Neural cell (in vitro differentiated cells): ENCODE data around the gene VAV3.

Experiments
- CTCF ChIP-seq: fragments of 450-650 bp; IDR thresholded peaks from 2 replicates; pipeline ENCODE4 v1.5.1; 2014; ENCODE audit warnings: antibody characterized with exemption, mild to moderate bottlenecking, moderate library complexity; ENCODE audit not compliant: poor library complexity, severe bottlenecking
- EP300 ChIP-seq: fragments of 450-650 bp; conservative IDR thresholded peaks from 2 replicates; pipeline ENCODE4 v1.6.1; 2014; ENCODE audit warnings: antibody characterized with exemption, mild to moderate bottlenecking, moderate library complexity; ENCODE audit not compliant: poor library complexity, severe bottlenecking
- EZH2 ChIP-seq: fragments of 200-600, 300-800 bp; shearing (Covaris generic), sonication (generic); IDR thresholded peaks from 2 replicates; pipeline ENCODE4 v1.6.1; 2014; ENCODE audit warnings: antibody characterized with exemption, low read length, borderline replicate concordance, mild to moderate bottlenecking; ENCODE audit not compliant: insufficient read depth, poor library complexity, severe bottlenecking
- MXI1 ChIP-seq: fragments of 450-650 bp; conservative IDR thresholded peaks from 2 replicates; pipeline ENCODE4 v1.6.1; 2014; ENCODE audit warnings: antibody characterized with exemption, mild to moderate bottlenecking; ENCODE audit not compliant: poor library complexity, severe bottlenecking
- POLR2AphosphoS5 ChIP-seq: IDR thresholded peaks from 2 replicates; pipeline ENCODE4 v1.6.1; 2012
- RAD21 ChIP-seq: fragments of 450-650 bp; conservative IDR thresholded peaks from 2 replicates; pipeline ENCODE4 v1.6.1; 2014; ENCODE audit warnings: antibody characterized with exemption, mild to moderate bottlenecking, moderate library complexity
- REST ChIP-seq: IDR thresholded peaks from 2 replicates; pipeline ENCODE4 v1.6.1; 2012; ENCODE audit warnings: borderline replicate concordance

GRCh38 chr1:107789817-107790524, 175.0 kb downstream of the VAV3 start:
- TF ChIP-seq CTCF (no peak), RAD21 (no peak), EZH2 (no peak), MXI1 (no peak), EP300 (no peak), REST (no peak), POLR2AphosphoS5 (no peak)
